ENCODE measurements around the gene RBM39. TPM values are rescaled to one million over a fixed set of nuclear protein-coding genes. Genes with fewer than 3 reads are reported as not detected.

RBM39 gene
- total RNA-seq, 1 experiment from 2014 or later, result 347 TPM

DNA sequence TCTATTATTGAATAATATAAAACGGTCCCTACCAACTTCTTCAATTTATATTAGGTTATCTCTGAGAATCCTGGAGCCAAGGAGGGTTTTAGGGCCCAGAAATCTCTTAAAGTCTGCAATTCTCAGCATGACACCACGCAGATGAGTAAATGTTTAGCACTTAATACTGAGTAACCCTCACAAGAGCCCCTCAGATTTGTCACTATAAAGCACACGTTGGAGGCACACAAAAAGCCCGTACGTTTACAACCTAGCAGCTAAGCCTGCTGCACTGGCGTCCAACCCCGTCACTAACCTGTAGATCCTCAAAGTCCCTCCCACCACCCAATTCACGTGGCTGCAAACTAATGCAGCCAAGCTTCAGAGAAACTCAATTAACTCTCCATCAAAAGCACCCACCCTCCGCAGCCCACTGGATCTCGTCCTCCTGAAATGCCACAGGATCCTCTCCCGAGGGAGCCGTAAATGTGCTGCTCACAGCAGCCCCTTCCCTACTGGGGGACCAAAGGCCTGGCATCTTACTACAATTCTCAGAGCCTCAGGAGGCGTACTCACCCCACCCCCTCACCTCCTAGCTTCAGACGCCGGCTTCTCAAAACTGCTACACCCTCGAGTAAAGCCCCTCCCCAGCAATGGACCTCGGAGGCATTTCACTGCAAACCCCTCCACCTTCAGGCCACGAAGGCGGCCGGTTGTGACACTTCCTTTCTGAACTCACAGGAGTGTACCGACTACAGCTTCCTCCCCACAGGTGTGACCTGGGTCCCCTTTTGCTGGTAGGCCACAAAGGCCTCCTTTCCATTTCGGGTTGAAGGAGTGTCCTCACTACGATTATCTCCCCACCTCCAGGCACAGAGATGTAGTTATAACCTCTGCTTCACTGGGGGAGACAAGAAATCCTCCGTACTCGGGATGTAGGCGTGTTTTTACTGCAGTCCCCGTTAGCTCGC lies 78.3 kb downstream of the RBM39 start:
- H3K79me1 ChIP-seq (ENCODE audit: insufficient read depth, low read depth, low read length, poor library complexity, severe bottlenecking), result no peaks in the 10 kb centered on the region
- no peak overlapping the region for H2BK20ac ChIP-seq (ENCODE audit: low read depth, low read length, poor library complexity, severe bottlenecking)
- H3K27ac ChIP-seq (ENCODE audit: insufficient read length, low read depth, low read length), result peak overlapping the region; percentile 34
- H3K18ac ChIP-seq (ENCODE audit: insufficient read length, low read depth, low read length), result peak overlapping the region; percentile 96
- no peak overlapping the region for H2AFZ ChIP-seq (ENCODE audit: low read length)
- H3K27me3 ChIP-seq (ENCODE audit: insufficient read depth, low read length), result no peaks in the 10 kb centered on the region
- no peak overlapping the region for H2BK15ac ChIP-seq (ENCODE audit: low read depth, low read length)
- no peak overlapping the region for H2BK120ac ChIP-seq (ENCODE audit: low read depth, low read length, poor library complexity, severe bottlenecking)
- TF ChIP-seq, protein P1, sequence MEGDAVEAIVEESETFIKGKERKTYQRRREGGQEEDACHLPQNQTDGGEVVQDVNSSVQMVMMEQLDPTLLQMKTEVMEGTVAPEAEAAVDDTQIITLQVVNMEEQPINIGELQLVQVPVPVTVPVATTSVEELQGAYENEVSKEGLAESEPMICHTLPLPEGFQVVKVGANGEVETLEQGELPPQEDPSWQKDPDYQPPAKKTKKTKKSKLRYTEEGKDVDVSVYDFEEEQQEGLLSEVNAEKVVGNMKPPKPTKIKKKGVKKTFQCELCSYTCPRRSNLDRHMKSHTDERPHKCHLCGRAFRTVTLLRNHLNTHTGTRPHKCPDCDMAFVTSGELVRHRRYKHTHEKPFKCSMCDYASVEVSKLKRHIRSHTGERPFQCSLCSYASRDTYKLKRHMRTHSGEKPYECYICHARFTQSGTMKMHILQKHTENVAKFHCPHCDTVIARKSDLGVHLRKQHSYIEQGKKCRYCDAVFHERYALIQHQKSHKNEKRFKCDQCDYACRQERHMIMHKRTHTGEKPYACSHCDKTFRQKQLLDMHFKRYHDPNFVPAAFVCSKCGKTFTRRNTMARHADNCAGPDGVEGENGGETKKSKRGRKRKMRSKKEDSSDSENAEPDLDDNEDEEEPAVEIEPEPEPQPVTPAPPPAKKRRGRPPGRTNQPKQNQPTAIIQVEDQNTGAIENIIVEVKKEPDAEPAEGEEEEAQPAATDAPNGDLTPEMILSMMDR (conservative IDR thresholded peaks at IDR 0.05), result no peak
- peaks cover 51% of the 10 kb centered on the region for H3K79me2 ChIP-seq (ENCODE audit: insufficient read depth, low read length)
- Mint-ChIP-seq H3K27me3 (ENCODE audit: low read depth) (no peaks in the 10 kb centered on the region), H3K36me3 (ENCODE audit: insufficient read depth in 1 of 3, low read depth in 3 of 3) (peaks cover 6 to 9% (median 9%) of the 10 kb centered on the region in 3 experiments; a peak in 6 of 7 replicates), H3K9me3 (no peaks in the 10 kb centered on the region; a peak in 2 of 5 replicates), H3K27ac (peak overlapping the region; percentile 99 to 100 (median 99)), H3K4me3 (peak overlapping the region; percentile 96 to 99), H3K4me1 (peaks cover 40 to 43% of the 10 kb centered on the region in 2 experiments)
- no peaks in the 10 kb centered on the region; the same call in 1 of the 2 replicates for H3K4me1 ChIP-seq (ENCODE audit: insufficient read depth, low read length)
- peak overlapping the region; percentile 98 for H3K14ac ChIP-seq (ENCODE audit: insufficient read depth, low read length)
- H3K9me3 ChIP-seq (ENCODE audit: control insufficient read depth, low read depth, low read length), result no peaks in the 10 kb centered on the region
- H3K9ac ChIP-seq (ENCODE audit: extremely low read depth, insufficient read length, low read length), result peak overlapping the region; percentile 98
- WGBS (ENCODE audit: extremely low coverage, insufficient read length, low lambda C conversion rate), result no CpG with 5 or more reads among the region's 28 CpGs
- H4K5ac ChIP-seq (ENCODE audit: insufficient read length, low read depth, low read length), result peak overlapping the region; percentile 77
- no peaks in the 10 kb centered on the region for H4K20me1 ChIP-seq (ENCODE audit: control insufficient read depth, insufficient read depth, insufficient read length)
- peaks cover 9% of the 10 kb centered on the region for H3K23me2 ChIP-seq (ENCODE audit: insufficient read length, low read depth, low read length, poor library complexity, severe bottlenecking)
- H2BK5ac ChIP-seq (ENCODE audit: insufficient read length, low read length), result peak overlapping the region; percentile 37
- H2AK5ac ChIP-seq (ENCODE audit: insufficient read length, low read length), result no peak overlapping the region
- DNase-seq, result peak; percentile 52
- H4K91ac ChIP-seq (ENCODE audit: insufficient read length, low read depth, low read length), result peak overlapping the region; percentile 21
- no peak overlapping the region for H3K23ac ChIP-seq (ENCODE audit: insufficient read length, low read depth, low read length)
- H3K4ac ChIP-seq (ENCODE audit: low read depth, low read length), result peak overlapping the region; percentile 4; the same call in 1 of the 2 replicates
- H3K56ac ChIP-seq (ENCODE audit: insufficient read length, low read depth, low read length), result peak overlapping the region; percentile 53
- peak overlapping the region; percentile 88 for H3K4me2 ChIP-seq (ENCODE audit: insufficient read depth, insufficient read length, low read length)
- H3T11ph ChIP-seq (ENCODE audit: low read length), result no peak overlapping the region
- H4K8ac ChIP-seq (replicated peaks; ENCODE audit: insufficient read length, low read depth, low read length), result no peak overlapping the region
- no peak overlapping the region for H2BK12ac ChIP-seq (ENCODE audit: insufficient read length, low read depth, low read length)

Data from H9 (cell line).